ENCODE results near the gene IL17REL.

GRCh38 chr22:49954354-49954753 lies 58.2 kb downstream of the IL17REL start:
- TF ChIP-seq CTCF (IDR thresholded peaks at IDR 0.05; ENCODE audit: insufficient read depth, low read depth, low read length): no peak
- TF ChIP-seq EZH2 (IDR thresholded peaks at IDR 0.05; ENCODE audit: insufficient read depth, low read length): no peak
